Measurements from ENCODE around the gene ST3GAL2. TPM values are rescaled to one million over a fixed set of nuclear protein-coding genes. Genes with fewer than 3 reads are reported as not detected.

ST3GAL2 gene
- total and polyA plus RNA-seq, 10 of the 15 experiments (the other 5 are each of a cell fraction or from before 2014, with no cell fraction given): 0.95 to 61.7 (median 25.9) TPM

- TF ChIP-seq, protein P1, sequence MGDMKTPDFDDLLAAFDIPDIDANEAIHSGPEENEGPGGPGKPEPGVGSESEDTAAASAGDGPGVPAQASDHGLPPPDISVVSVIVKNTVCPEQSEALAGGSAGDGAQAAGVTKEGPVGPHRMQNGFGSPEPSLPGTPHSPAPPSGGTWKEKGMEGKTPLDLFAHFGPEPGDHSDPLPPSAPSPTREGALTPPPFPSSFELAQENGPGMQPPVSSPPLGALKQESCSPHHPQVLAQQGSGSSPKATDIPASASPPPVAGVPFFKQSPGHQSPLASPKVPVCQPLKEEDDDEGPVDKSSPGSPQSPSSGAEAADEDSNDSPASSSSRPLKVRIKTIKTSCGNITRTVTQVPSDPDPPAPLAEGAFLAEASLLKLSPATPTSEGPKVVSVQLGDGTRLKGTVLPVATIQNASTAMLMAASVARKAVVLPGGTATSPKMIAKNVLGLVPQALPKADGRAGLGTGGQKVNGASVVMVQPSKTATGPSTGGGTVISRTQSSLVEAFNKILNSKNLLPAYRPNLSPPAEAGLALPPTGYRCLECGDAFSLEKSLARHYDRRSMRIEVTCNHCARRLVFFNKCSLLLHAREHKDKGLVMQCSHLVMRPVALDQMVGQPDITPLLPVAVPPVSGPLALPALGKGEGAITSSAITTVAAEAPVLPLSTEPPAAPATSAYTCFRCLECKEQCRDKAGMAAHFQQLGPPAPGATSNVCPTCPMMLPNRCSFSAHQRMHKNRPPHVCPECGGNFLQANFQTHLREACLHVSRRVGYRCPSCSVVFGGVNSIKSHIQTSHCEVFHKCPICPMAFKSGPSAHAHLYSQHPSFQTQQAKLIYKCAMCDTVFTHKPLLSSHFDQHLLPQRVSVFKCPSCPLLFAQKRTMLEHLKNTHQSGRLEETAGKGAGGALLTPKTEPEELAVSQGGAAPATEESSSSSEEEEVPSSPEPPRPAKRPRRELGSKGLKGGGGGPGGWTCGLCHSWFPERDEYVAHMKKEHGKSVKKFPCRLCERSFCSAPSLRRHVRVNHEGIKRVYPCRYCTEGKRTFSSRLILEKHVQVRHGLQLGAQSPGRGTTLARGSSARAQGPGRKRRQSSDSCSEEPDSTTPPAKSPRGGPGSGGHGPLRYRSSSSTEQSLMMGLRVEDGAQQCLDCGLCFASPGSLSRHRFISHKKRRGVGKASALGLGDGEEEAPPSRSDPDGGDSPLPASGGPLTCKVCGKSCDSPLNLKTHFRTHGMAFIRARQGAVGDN (IDR thresholded peaks at IDR 0.05): peak; percentile 93
- TF ChIP-seq ZNF274 (IDR thresholded peaks at IDR 0.05; ENCODE audit: insufficient read depth, insufficient read length): no peak
- TF ChIP-seq STAT1 (conservative IDR thresholded peaks at IDR 0.05): no peak
- peak; percentile 82 for TF ChIP-seq GATAD2B (conservative IDR thresholded peaks at IDR 0.05; ENCODE audit: low read depth)
- TF ChIP-seq GABPA (IDR thresholded peaks at IDR 0.05; ENCODE audit: low read depth): no peak
- no peak for TF ChIP-seq CHD2 (IDR thresholded peaks at IDR 0.05; ENCODE audit: borderline replicate concordance, low read depth, low read length)
- TF ChIP-seq SMC3 (IDR thresholded peaks at IDR 0.05; ENCODE audit: borderline replicate concordance, low read length): peak; percentile 27; the same call in 1 of the 2 replicates
- TF ChIP-seq NR2C1 (IDR thresholded peaks at IDR 0.05): no peak
- peak; percentile 71 for TF ChIP-seq POLR2A (IDR thresholded peaks at IDR 0.05; ENCODE audit: low read depth, low read length)
- TF ChIP-seq CBFB (IDR thresholded peaks at IDR 0.05; ENCODE audit: low read depth): peak; percentile 57; the same call in 1 of the 2 replicates
- peak; percentile 98 for TF ChIP-seq IKZF2 (IDR thresholded peaks at IDR 0.05)
- peak; percentile 80 for TF ChIP-seq MEF2A (IDR thresholded peaks at IDR 0.05; ENCODE audit: insufficient read depth, low read depth, low read length)
- TF ChIP-seq ZBED1 (IDR thresholded peaks at IDR 0.05; ENCODE audit: borderline replicate concordance): peak; percentile 79; the same call in 1 of the 2 replicates
- TF ChIP-seq PAX8 (IDR thresholded peaks at IDR 0.05): no peak
- no peak for TF ChIP-seq ZBTB33 (IDR thresholded peaks at IDR 0.05)
- TF ChIP-seq, protein P2, sequence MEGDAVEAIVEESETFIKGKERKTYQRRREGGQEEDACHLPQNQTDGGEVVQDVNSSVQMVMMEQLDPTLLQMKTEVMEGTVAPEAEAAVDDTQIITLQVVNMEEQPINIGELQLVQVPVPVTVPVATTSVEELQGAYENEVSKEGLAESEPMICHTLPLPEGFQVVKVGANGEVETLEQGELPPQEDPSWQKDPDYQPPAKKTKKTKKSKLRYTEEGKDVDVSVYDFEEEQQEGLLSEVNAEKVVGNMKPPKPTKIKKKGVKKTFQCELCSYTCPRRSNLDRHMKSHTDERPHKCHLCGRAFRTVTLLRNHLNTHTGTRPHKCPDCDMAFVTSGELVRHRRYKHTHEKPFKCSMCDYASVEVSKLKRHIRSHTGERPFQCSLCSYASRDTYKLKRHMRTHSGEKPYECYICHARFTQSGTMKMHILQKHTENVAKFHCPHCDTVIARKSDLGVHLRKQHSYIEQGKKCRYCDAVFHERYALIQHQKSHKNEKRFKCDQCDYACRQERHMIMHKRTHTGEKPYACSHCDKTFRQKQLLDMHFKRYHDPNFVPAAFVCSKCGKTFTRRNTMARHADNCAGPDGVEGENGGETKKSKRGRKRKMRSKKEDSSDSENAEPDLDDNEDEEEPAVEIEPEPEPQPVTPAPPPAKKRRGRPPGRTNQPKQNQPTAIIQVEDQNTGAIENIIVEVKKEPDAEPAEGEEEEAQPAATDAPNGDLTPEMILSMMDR (IDR thresholded peaks at IDR 0.05 in 2 of 3, conservative IDR thresholded peaks at IDR 0.05 in 1 of 3; ENCODE audit: control insufficient read depth in 2 of 3, extremely low read depth in 1 of 3, insufficient read depth in 1 of 3, low read depth in 3 of 3, low read length in 3 of 3): no peak
- TF ChIP-seq POLR2AphosphoS2 (IDR thresholded peaks at IDR 0.05; ENCODE audit: low read depth, low read length): no peak
- no peak for TF ChIP-seq ESRRA (IDR thresholded peaks at IDR 0.05; ENCODE audit: low read length)
- TF ChIP-seq SPI1 (IDR thresholded peaks at IDR 0.05; ENCODE audit: borderline replicate concordance, insufficient read depth, low read depth, low read length): no peak
- TF ChIP-seq BMI1 (IDR thresholded peaks at IDR 0.05; ENCODE audit: borderline replicate concordance): 0 out of 2 replicates have a peak, but pooled peaks have one; percentile 47
Measured at GRCh38 chr16:70476272-70477020, 37.5 kb upstream of the ST3GAL2 start (continued).

All from GM12878 (cell line).